GM12874 (cell line): ENCODE results near the gene RAB1B.

ENCODE experiments used
- CTCF ChIP-seq: IDR thresholded peaks from 2 replicates; pipeline ENCODE4 v1.5.1; 2011; ENCODE audit warnings: low read depth, mild to moderate bottlenecking, control low read depth, low read length, moderate library complexity; ENCODE audit not compliant: insufficient read depth

Gene RAB1B

GRCh38 chr11:66224226-66224855 is 44.1 kb upstream of the RAB1B start:
- no peak for TF ChIP-seq CTCF

GRCh38 chr11:66225066-66225465 is 43.4 kb upstream of the RAB1B start:
- TF ChIP-seq CTCF: no peak

GRCh38 chr11:66226101-66226500 is 42.3 kb upstream of the RAB1B start:
- no peak for TF ChIP-seq CTCF

GRCh38 chr11:66227700-66228099 is 40.7 kb upstream of the RAB1B start:
- no peak for TF ChIP-seq CTCF

- no peak for TF ChIP-seq CTCF
Measured at GRCh38 chr11:66228521-66228920, 39.9 kb upstream of the RAB1B start.

GRCh38 chr11:66230156-66230555 is 38.3 kb upstream of the RAB1B start:
- no peak for TF ChIP-seq CTCF

- TF ChIP-seq CTCF: no peak
Measured at GRCh38 chr11:66230978-66231377, 37.5 kb upstream of the RAB1B start.

- no peak for TF ChIP-seq CTCF
Measured at GRCh38 chr11:66231561-66231960, 36.9 kb upstream of the RAB1B start.
